Subcutaneous abdominal adipose tissue (tissue), 5 donors: ENCODE measurements around the gene COL20A1.

Experiments used
- H3K27ac ChIP-seq: one replicate; pipeline ENCODE4 v1.7.0; 2013; ENCODE audit warnings: low read depth, mild to moderate bottlenecking, inconsistent platforms, low read length, moderate library complexity
- H3K27me3 ChIP-seq, 5 donors: one replicate each; pipeline ENCODE4 v1.7.0; 2013; ENCODE audit warnings: low read length in 5 of 5, inconsistent platforms in 1 of 5; ENCODE audit not compliant: control insufficient read depth in 5 of 5, insufficient read depth in 4 of 5
- H3K36me3 ChIP-seq, 5 donors: one replicate each; pipeline ENCODE4 v1.7.0; 2013; ENCODE audit warnings: low read length in 5 of 5; ENCODE audit not compliant: control insufficient read depth in 5 of 5, insufficient read depth in 5 of 5
- H3K4me1 ChIP-seq, 5 donors: one replicate each; pipeline ENCODE4 v1.7.0; 2013; ENCODE audit warnings: low read length in 5 of 5, mild to moderate bottlenecking in 3 of 5, moderate library complexity in 1 of 5; ENCODE audit not compliant: control insufficient read depth in 5 of 5, insufficient read depth in 5 of 5
- H3K4me3 ChIP-seq, 5 donors: one replicate each; pipeline ENCODE4 v1.7.0; 2013; ENCODE audit warnings: low read length in 5 of 5, low read depth in 1 of 5
- H3K9ac ChIP-seq, 5 donors: one replicate each; pipeline ENCODE4 v1.7.0; 2013; ENCODE audit warnings: low read length in 5 of 5, mild to moderate bottlenecking in 4 of 5, moderate library complexity in 3 of 5
- H3K9me3 ChIP-seq, 5 donors: one replicate each; pipeline ENCODE4 v1.7.0; 2013; ENCODE audit warnings: low read length in 5 of 5; ENCODE audit not compliant: control insufficient read depth in 5 of 5
- donor health status: healthy.
- donor health status: healthy.
- donor health status: healthy.
- donor health status: healthy.
- donor health status: healthy.

Gene COL20A1

DNA sequence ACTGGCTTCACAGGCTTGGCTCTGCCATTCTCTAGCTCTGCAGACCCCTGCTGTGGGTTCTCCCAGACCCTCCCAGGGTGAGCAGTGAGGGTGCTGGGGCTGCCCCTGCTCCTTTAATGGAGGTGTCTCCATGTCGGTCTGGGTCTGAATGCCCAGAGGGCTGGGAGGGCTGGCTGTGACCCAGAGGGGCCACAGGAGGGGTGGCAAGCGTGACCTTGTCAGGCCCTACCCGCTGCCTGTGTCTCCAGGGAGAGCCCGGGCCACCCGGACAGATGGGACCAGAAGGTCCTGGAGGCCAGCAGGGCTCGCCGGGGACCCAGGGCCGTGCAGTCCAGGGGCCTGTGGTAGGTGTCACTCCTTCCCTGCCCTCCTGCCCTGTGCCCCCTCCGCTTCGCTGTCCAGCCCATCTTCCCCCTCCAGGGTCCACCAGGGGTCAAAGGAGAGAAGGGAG, 32.1 kb downstream of the COL20A1 start:
- H3K9me3 ChIP-seq: peaks cover 0 to 15% (median 5%) of the 10 kb centered on the region in 5 donors
- H3K4me3 ChIP-seq: no peak overlapping the region
- H3K4me1 ChIP-seq: peaks cover 0 to 29% (median 24%) of the 10 kb centered on the region in 5 donors
- H3K36me3 ChIP-seq: no peaks in the 10 kb centered on the region
- no peak overlapping the region for H3K9ac ChIP-seq
- H3K27me3 ChIP-seq: peaks cover 3 to 14% (median 3%) of the 10 kb centered on the region in 5 donors
- H3K27ac ChIP-seq: no peak overlapping the region

DNA sequence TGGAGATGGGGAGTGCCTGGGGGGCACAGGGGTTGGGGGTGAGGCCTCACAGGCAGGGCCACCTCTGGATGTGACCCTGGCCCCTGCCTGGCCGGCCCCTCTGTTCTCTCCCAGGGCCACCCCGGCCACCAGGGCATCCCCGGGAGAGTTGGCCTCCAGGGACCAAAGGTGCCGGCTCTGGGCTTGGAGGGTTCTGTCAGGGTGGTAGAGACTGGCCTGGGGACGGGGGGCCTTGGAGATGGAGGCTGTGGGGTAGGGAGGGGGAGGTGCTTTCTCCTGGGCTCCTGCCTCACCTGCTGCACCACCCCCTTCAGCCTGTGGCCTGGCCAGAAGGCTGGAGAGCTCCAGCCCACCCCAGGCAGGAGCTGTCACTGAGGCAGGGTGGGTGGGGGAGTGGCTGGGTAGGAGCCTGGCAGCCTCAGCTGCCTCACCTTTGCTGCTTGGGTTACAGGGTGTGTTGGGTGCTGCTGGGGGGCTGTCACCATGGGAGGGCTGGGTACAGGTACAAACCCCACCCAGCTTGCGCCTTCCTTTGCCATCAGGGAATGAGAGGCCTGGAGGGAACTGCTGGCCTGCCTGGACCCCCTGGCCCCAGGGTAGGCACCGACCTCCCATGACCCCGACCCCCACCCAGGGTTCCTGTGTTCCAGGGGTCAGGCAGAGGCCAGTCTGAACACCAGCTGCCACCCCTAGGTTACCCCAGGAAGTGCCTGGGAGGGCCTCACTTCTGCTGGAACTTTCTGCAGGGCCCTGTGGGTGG, 32.7 kb downstream of the COL20A1 start:
- H3K27me3 ChIP-seq: peaks cover 6 to 21% (median 10%) of the 10 kb centered on the region in 5 donors

DNA sequence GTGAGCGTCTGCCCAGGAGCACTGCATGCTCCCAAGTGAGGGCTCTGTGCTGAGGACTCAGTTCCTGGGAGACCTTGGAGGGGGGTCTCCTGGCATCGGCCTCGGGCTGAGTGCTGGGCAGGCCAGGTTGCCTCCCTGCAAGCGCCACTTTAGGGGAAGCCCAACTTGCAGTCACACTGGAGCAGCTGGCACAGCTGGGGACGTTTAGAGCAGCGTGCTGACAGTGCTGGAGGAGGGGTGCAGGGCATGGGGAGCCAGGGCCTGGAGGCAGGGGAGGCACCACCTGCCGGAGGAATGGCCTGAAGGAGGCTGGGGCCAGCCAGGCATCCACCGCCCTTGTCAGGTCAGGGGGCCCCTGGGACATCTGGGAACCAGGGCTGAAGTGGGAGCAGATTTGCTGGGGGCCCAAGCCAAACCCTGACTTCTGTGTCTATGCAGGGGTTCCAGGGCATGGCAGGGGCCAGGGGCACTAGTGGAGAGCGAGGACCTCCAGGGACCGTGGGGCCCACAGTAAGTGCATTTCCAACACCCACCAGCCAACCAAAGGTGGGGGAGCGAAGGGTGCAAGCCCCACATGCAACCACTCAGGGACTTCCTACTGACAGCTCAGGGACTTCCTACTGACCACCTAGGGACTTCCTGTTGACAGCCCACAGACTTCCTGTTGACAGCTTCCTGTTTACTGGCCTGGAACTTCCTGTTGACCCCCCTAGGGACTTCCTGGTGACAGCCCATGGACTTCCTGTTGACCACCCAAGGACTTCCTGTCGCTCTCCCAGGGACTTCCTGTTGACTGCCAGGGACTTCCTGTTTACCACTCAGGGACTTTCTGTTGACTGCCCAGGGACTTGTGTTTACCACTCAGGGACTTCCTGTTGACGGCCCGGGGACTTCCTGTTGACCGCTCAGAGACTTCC, 33.6 kb downstream of the COL20A1 start:
- H3K27ac ChIP-seq: peak overlapping the region; percentile 1
- peaks cover 8 to 28% (median 14%) of the 10 kb centered on the region in 5 donors for H3K27me3 ChIP-seq

More for the DNA sequence above, 32.7 kb downstream of the COL20A1 start:
- no peak overlapping the region for H3K4me3 ChIP-seq
- no peak overlapping the region for H3K9ac ChIP-seq
- H3K9me3 ChIP-seq: peaks cover 0 to 15% (median 5%) of the 10 kb centered on the region in 5 donors
- H3K36me3 ChIP-seq: no peaks in the 10 kb centered on the region
- H3K4me1 ChIP-seq: peaks cover 0 to 29% (median 20%) of the 10 kb centered on the region in 5 donors
- H3K27ac ChIP-seq: no peak overlapping the region

DNA sequence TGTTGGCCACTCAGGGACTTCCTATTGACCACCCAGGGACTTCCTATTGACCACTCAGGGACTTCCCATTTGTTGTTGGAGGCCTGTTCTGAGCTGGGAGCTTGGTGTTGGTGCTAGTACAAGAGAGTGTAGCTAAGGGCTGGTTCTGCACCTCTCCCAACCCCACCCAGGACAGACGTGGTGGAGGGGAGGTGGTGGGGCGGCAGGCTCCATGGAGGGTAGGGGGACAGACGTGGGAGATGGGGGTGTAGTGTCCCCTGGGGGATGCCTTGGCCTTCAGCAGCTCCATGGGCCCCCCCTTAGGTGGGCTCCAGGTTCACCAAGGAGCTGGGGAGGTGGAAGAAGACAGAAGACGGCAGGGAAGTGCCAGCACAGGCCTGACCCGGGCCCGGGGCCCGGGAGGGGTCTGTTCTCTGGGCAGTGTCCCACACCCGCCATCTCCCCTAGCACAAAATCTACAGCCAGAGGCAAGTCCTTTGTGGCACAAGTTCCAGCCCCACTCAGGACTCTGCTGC, 34.3 kb downstream of the COL20A1 start:
- no peak overlapping the region for H3K9ac ChIP-seq
- peaks cover 12 to 33% (median 18%) of the 10 kb centered on the region in 5 donors for H3K27me3 ChIP-seq
- H3K9me3 ChIP-seq: peaks cover 0 to 21% (median 12%) of the 10 kb centered on the region in 5 donors
- H3K36me3 ChIP-seq: no peaks in the 10 kb centered on the region
- peak overlapping the region; percentile 1 for H3K27ac ChIP-seq
- peaks cover 0 to 16% (median 14%) of the 10 kb centered on the region in 5 donors for H3K4me1 ChIP-seq
- no peak overlapping the region for H3K4me3 ChIP-seq

More for the DNA sequence above, 33.6 kb downstream of the COL20A1 start:
- Histone ChIP-seq H3K9me3 (peaks cover 0 to 15% (median 5%) of the 10 kb centered on the region in 5 donors), H3K36me3 (no peaks in the 10 kb centered on the region), H3K4me3 (no peak overlapping the region), H3K9ac (no peak overlapping the region), H3K4me1 (peaks cover 0 to 23% (median 16%) of the 10 kb centered on the region in 5 donors)

DNA sequence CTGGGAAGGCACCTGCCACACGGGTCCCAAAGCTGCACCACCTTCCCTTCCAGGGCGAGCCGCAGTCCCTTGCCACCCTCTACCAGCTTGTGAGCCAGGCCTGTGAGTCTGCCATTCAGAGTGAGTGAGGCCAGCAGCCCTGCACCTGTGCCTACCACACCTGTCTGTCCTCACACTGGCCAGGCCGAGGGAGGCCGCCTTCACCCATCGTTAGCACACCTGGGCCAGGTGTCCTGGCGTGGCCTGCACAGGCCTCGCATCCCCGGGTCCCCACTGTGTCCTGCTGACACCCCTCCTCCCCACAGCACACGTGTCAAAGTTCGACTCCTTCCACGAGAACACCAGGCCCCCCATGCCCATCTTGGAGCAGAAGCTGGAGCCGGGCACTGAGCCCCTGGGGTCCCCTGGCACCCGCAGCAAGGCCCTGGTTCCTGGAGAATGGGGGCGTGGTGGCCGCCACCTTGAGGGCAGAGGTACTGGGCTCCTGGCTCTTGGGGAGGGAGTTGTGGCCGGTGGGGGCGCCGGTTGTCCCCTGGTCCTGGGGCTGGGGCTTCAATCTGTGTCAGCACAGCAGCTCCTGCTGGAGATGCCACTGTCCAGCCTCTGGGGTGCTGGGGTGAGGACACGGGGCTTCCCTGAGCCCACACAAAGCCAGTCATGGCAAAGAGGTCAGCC, 35.2 kb downstream of the COL20A1 start:
- Histone ChIP-seq H3K27me3 (peaks cover 14 to 38% (median 19%) of the 10 kb centered on the region in 5 donors), H3K4me1 (peaks cover 0 to 7% (median 5%) of the 10 kb centered on the region in 5 donors), H3K4me3 (no peak overlapping the region), H3K9me3 (peaks cover 0 to 22% (median 12%) of the 10 kb centered on the region in 5 donors), H3K9ac (no peak overlapping the region), H3K27ac (no peak overlapping the region), H3K36me3 (no peaks in the 10 kb centered on the region)

DNA sequence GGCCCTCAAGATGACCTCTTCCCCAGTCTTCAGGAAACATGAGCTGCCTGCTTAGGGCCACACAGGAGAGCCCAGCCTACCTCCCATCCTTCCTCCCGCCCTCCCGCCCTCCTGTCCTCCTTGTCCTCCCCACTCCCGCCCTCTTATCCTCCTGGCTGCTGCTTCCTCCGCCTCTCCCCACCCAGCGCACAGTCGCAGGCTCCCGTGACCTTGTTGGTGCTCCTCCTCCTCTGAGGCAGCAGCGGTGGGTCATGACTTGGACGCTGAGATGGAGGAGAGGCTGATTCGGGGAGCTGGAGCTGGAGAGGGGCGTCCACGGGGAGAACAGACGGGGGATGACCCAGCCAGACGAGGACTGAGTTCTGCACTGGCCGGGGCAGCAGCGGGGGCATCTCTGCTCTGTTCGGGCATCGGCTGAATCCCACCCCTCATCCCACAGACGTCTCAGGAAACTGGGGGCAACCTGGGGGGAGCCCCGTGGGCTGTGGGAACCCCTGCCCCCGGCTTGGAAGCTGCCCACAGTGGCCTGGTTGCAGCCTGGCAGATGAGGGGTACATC, 35.8 kb downstream of the COL20A1 start:
- Histone ChIP-seq H3K4me1 (peaks cover 0 to 6% (median 0%) of the 10 kb centered on the region in 5 donors), H3K4me3 (no peak overlapping the region), H3K9me3 (peaks cover 0 to 22% (median 12%) of the 10 kb centered on the region in 5 donors), H3K27ac (no peak overlapping the region), H3K27me3 (peaks cover 17 to 44% (median 22%) of the 10 kb centered on the region in 5 donors), H3K36me3 (no peaks in the 10 kb centered on the region), H3K9ac (no peak overlapping the region)

DNA sequence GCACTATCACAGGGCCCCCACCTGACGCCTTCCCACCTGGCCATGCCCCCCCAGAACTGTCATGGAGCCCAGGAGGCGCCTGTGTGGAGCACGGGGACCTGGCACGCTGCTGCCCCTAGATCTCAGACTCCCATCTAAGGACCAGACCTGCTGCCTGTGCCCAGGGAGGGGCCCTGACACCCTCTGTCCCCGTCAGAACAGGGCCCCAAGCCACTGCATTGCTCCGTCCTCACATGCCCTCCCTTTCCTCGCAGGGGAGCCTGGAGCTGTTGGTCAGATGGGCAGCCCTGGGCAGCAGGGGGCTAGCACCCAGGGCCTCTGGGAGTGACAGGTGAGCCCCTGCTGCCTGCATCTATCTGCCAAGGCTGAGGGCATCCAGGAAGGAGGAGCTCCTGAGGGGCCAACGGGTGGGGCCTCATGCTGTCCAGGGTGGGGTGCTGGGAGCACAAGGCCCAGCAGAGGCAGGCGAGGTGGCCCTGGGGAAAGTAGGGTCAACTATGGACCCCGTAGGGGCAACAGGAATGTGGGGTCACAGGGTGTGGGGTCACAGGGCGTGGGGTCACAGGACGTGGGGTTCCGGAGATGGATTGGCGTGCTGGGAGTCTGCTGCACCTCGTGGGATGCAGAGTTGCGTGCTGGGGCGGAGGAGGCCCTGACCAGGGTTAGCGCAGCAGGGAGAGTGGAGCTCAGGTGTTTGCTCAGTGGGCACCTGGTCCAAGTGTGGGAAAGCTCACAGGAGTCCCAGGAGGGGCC, 36.5 kb downstream of the COL20A1 start:
- peaks cover 17 to 44% (median 27%) of the 10 kb centered on the region in 5 donors for H3K27me3 ChIP-seq
- H3K4me3 ChIP-seq: no peak overlapping the region
- H3K9me3 ChIP-seq: peaks cover 0 to 22% (median 12%) of the 10 kb centered on the region in 5 donors
- H3K9ac ChIP-seq: no peak overlapping the region
- no peaks in the 10 kb centered on the region for H3K36me3 ChIP-seq
- H3K4me1 ChIP-seq: peaks cover 0 to 6% (median 0%) of the 10 kb centered on the region in 5 donors
- no peak overlapping the region for H3K27ac ChIP-seq

DNA sequence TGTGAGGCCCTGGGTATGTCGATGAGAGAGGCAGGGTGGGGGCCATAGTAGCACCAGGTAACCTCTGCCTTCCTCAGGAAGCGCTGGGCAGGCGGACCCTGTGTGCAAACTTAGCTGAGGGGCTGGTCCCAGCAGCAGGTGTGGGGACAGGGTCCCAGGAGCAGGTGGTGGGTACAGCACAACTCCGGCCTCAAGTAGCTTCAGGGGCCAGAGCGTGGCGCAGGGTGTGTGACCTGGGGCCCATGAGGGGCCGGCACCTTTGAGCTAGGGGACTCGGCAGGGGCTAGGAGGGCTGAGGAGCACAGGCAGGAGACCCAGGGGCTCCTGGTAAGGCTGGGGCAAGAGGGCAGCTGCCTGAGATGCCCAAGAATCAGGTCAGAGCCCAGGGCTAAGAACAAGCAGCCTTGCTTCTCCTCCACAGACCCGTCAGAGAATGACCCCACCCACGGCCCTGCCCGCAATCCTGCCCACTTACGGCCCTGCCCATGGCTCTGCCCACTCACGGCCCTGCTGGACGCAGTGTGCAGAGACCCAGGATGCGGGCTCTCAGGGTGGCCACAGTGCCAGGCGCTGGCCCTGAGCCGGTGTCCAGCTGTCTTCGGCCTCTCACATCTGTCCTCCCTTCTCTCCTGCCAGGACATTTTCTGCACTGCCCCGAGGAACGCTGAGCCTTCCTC, 37.2 kb downstream of the COL20A1 start:
- peaks cover 0 to 6% (median 0%) of the 10 kb centered on the region in 5 donors for H3K4me1 ChIP-seq
- H3K27ac ChIP-seq: no peak overlapping the region
- H3K9ac ChIP-seq: no peak overlapping the region
- peaks cover 0 to 22% (median 12%) of the 10 kb centered on the region in 5 donors for H3K9me3 ChIP-seq
- peaks cover 17 to 51% (median 34%) of the 10 kb centered on the region in 5 donors for H3K27me3 ChIP-seq
- no peaks in the 10 kb centered on the region for H3K36me3 ChIP-seq
- H3K4me3 ChIP-seq: no peak overlapping the region
